Activated naive CD4-positive, alpha-beta T cell treated with anti-CD3 and anti-CD28 coated beads, Interleukin-2, amount 10 ng/mL, durations not matched to agents 7 days and 5 days (primary cell): ENCODE measurements around the gene SLC16A8.
"Not testable (repeated sequence)": the region's sequence is repeated elsewhere in the genome, so short reads cannot be mapped to it uniquely, and the experiment has no call there.

Source experiments
- CTCF ChIA-PET: fragments of 350-600 bp; sonication (Branson Sonifier 250); formaldehyde crosslinking; loops from one replicate; lab custom pipeline; 2021; ENCODE audit warnings: antibody characterized with exemption; lab: Charles Lee
- DNase-seq: peaks from one replicate; pipeline ENCODE4 v3.0.0-alpha.2; 2020
- H3K27ac Mint-ChIP-seq: one replicate; pipeline ENCODE4 v1.8.0; 2021; ENCODE audit warnings: mild to moderate bottlenecking, moderate library complexity, mixed read lengths
- H3K27me3 Mint-ChIP-seq: one replicate; pipeline ENCODE4 v1.8.0; 2021; ENCODE audit warnings: mild to moderate bottlenecking, mixed read lengths
- H3K36me3 Mint-ChIP-seq: one replicate; pipeline ENCODE4 v1.8.0; 2021; ENCODE audit warnings: mixed read lengths
- H3K4me1 Mint-ChIP-seq: one replicate; pipeline ENCODE4 v1.8.0; 2021; ENCODE audit warnings: mixed read lengths
- H3K4me3 Mint-ChIP-seq: one replicate; pipeline ENCODE4 v1.8.0; 2021; ENCODE audit warnings: mild to moderate bottlenecking, moderate library complexity, mixed read lengths
- H3K9me3 Mint-ChIP-seq: one replicate; pipeline ENCODE4 v1.8.0; 2021; ENCODE audit warnings: mixed read lengths

The SLC16A8 gene

GRCh38 chr22:38041760-38042487 lies 42.1 kb downstream of the SLC16A8 start:
- no peaks in the 10 kb centered on the region for H3K9me3 Mint-ChIP-seq
- no peak for DNase-seq
- H3K36me3 Mint-ChIP-seq = no peaks in the 10 kb centered on the region
- H3K27ac Mint-ChIP-seq = no peak overlapping the region
- H3K27me3 Mint-ChIP-seq = peaks cover 19% of the 10 kb centered on the region
- H3K4me1 Mint-ChIP-seq = no peaks in the 10 kb centered on the region
- CTCF ChIA-PET = interaction anchor here (2.7 kb wide), 1 partner anchor 10 kb away, joined by 10 read pairs; no protein-coding TSS in a partner anchor
- H3K4me3 Mint-ChIP-seq = no peak overlapping the region

DNA sequence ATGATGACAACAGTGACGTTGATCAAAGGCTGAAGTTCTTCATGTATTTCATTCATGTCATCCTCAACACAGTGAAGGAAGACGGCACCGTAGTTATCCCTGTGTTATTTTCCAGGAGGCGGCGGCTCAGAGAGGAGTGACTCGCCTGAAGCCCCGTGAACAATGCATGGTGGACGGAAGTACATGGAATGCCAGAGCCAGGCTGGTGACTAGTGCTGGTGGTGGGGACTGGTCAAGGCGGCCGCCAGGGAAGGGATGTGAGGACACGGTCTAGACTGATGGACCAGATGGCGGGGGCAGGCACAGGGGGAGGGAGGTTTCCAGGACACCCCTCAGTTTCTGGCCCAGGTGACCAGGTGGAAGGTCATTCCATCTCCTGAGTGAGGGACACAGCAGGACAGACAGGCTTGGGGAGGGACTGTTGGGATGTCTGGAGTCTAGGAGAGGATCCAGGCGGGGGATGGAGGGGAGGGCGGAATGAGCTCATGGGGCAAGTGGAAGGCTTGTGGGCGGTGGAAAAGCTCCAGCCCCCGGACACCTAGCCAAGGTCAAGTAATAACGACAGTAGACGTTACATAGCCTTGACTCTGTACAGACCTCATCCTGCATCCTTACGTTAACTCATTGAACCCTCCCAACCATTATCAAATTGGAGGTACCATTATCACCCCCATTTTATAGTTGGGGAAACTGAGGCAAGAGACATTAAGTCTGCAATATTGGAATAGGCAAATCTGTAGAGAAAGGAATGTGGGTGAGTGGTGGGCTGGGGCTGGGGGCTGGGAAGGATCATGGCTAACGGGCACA lies 42.8 kb downstream of the SLC16A8 start:
- no peak for DNase-seq
- CTCF ChIA-PET = no interaction called here
- Mint-ChIP-seq H3K9me3 (no peaks in the 10 kb centered on the region), H3K4me3 (no peak overlapping the region), H3K27me3 (peaks cover 16% of the 10 kb centered on the region), H3K27ac (no peak overlapping the region), H3K4me1 (no peaks in the 10 kb centered on the region), H3K36me3 (no peaks in the 10 kb centered on the region)

- no peak overlapping the region for H3K4me3 Mint-ChIP-seq
- CTCF ChIA-PET = no interaction called here
- no peak overlapping the region for H3K27ac Mint-ChIP-seq
- no peaks in the 10 kb centered on the region for H3K4me1 Mint-ChIP-seq
- H3K9me3 Mint-ChIP-seq = no peaks in the 10 kb centered on the region
- no peaks in the 10 kb centered on the region for H3K36me3 Mint-ChIP-seq
- DNase-seq = no peak
- peaks cover 16% of the 10 kb centered on the region for H3K27me3 Mint-ChIP-seq
Measured at GRCh38 chr22:38038890-38039812, 44.8 kb downstream of the SLC16A8 start.

- no peaks in the 10 kb centered on the region for H3K9me3 Mint-ChIP-seq
- CTCF ChIA-PET = no interaction called here
- DNase-seq = no peak
- H3K27me3 Mint-ChIP-seq = peaks cover 13% of the 10 kb centered on the region
- no peak overlapping the region for H3K4me3 Mint-ChIP-seq
- H3K36me3 Mint-ChIP-seq = no peaks in the 10 kb centered on the region
- H3K27ac Mint-ChIP-seq = no peak overlapping the region
- H3K4me1 Mint-ChIP-seq = no peaks in the 10 kb centered on the region
Measured at GRCh38 chr22:38038426-38038825, 45.6 kb downstream of the SLC16A8 start.

DNA sequence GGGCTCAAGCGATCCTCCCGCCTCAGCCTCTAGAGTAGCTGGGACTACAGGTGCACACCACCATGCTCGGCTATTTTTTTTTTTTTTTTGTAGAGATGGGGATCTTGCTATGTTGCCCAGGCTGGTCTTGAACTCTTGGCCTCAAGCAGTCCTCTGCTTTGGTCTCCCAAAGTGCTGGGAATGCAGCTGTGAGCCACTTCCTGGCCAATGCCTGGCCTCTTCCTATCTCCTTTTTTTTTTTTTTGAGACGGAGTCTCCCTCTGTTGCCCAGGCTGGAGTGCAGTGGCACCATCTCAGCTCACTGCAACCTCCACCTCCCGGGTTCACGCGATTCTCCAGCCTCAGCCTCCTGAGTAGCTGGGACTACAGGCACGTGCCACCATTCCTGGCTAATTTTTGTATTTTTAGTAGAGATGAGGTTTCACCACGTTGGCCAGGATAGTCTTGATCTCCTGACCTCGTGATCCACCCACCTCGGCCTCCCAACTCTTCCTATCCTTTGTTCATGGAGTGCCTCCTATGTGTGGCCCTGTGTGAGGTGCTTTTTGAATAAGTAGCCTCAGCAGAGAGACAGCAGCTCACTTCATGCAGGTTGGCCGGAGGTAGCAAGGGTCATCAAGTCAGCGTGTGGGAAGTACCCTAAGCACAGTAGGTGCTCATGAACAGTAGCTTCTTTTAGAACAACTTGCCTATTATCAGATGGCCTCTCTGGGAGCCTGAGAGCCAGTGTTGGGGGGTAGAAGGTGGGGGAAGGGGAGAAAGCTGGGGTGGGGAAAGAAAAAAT lies 46.4 kb downstream of the SLC16A8 start:
- H3K4me1 Mint-ChIP-seq, H3K9me3 Mint-ChIP-seq, H3K36me3 Mint-ChIP-seq, H3K27me3 Mint-ChIP-seq, H3K4me3 Mint-ChIP-seq, DNase-seq, CTCF ChIA-PET: not testable (repeated sequence)
- H3K27ac Mint-ChIP-seq = peak overlapping the region; percentile 34

DNA sequence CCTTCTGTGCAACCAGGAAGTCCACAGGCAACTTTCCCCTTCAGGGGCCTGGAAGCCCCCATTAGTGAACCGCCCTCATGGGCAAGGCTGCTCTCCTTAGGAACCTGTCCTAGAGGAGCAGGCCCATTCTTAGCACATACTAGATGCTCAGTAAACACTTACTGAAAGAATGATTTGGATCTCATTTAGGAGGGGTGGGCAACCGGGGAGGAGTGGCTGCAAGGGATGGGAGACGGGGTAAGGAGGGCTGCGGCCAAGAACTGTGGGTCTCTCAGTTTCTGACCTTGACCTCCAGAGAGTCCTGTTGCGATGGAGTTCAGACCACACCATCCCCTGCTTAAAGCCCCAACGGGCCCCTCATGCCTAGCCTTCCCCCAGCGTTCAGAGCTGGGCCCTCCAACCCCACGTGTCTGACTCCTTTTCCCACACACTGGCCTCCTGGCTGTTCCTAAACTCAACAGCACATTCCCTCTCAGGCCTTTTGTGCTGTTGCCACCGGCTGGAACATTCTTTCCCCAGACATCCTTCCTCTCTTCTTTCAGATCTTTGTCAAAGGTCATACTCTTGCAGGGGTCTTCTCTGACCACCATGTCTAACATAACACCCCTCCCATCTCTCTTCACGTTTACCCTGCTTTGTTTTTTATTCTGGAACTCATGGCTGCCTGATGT lies 47.5 kb downstream of the SLC16A8 start:
- no peak overlapping the region for H3K27ac Mint-ChIP-seq
- peaks cover 4% of the 10 kb centered on the region for H3K27me3 Mint-ChIP-seq
- no peaks in the 10 kb centered on the region for H3K4me1 Mint-ChIP-seq
- H3K4me3 Mint-ChIP-seq = no peak overlapping the region
- no peaks in the 10 kb centered on the region for H3K36me3 Mint-ChIP-seq
- H3K9me3 Mint-ChIP-seq = no peaks in the 10 kb centered on the region
- CTCF ChIA-PET = no interaction called here
- DNase-seq = no peak

GRCh38 chr22:38035530-38035885 lies 48.5 kb downstream of the SLC16A8 start:
- Mint-ChIP-seq H3K27me3 (no peaks in the 10 kb centered on the region), H3K27ac (no peak overlapping the region), H3K9me3 (no peaks in the 10 kb centered on the region), H3K4me1 (no peaks in the 10 kb centered on the region), H3K4me3 (no peak overlapping the region), H3K36me3 (no peaks in the 10 kb centered on the region)
- CTCF ChIA-PET = no interaction called here
- DNase-seq = no peak

- no peaks in the 10 kb centered on the region for H3K36me3 Mint-ChIP-seq
- H3K4me3 Mint-ChIP-seq = no peak overlapping the region
- H3K9me3 Mint-ChIP-seq = no peaks in the 10 kb centered on the region
- H3K27ac Mint-ChIP-seq = no peak overlapping the region
- no peaks in the 10 kb centered on the region for H3K4me1 Mint-ChIP-seq
- H3K27me3 Mint-ChIP-seq = peaks cover under 1% of the 10 kb centered on the region
- CTCF ChIA-PET = no interaction called here
- DNase-seq = no peak
Measured at GRCh38 chr22:38034884-38035529, 49.0 kb downstream of the SLC16A8 start.

GRCh38 chr22:38034278-38034882 lies 49.6 kb downstream of the SLC16A8 start:
- peaks cover 6% of the 10 kb centered on the region for H3K27me3 Mint-ChIP-seq
- H3K27ac Mint-ChIP-seq = no peak overlapping the region
- no peaks in the 10 kb centered on the region for H3K36me3 Mint-ChIP-seq
- H3K4me3 Mint-ChIP-seq = no peak overlapping the region
- H3K4me1 Mint-ChIP-seq = no peaks in the 10 kb centered on the region
- no peak for DNase-seq
- CTCF ChIA-PET = no interaction called here
- no peaks in the 10 kb centered on the region for H3K9me3 Mint-ChIP-seq

- Mint-ChIP-seq H3K27ac (no peak overlapping the region), H3K4me1 (no peaks in the 10 kb centered on the region), H3K4me3 (no peak overlapping the region), H3K9me3 (no peaks in the 10 kb centered on the region), H3K27me3 (peaks cover 6% of the 10 kb centered on the region), H3K36me3 (no peaks in the 10 kb centered on the region)
- DNase-seq = no peak
- CTCF ChIA-PET = interaction anchor here (0.6 kb wide), 1 partner anchor 38 kb away, joined by 3 read pairs; no protein-coding TSS in a partner anchor
Measured at GRCh38 chr22:38033522-38034277, 50.3 kb downstream of the SLC16A8 start.

GRCh38 chr22:38032681-38033521 lies 51.1 kb downstream of the SLC16A8 start:
- Mint-ChIP-seq H3K4me1 (no peaks in the 10 kb centered on the region), H3K27ac (no peak overlapping the region), H3K9me3 (no peaks in the 10 kb centered on the region), H3K4me3 (no peak overlapping the region), H3K27me3 (peaks cover 6% of the 10 kb centered on the region), H3K36me3 (no peaks in the 10 kb centered on the region)
- DNase-seq = no peak
- CTCF ChIA-PET = interaction anchor here (0.6 to 0.9 kb wide), 2 partner anchors 38 to 69 kb away, joined by 3 to 4 read pairs; no protein-coding TSS in a partner anchor
